HS-27A (cell line): ENCODE results near the gene VAT1.

Source experiments
- DNase-seq: peaks from one replicate; pipeline ENCODE4 v3.0.0-alpha.2; 2012; ENCODE audit warnings: low read depth, missing footprints

VAT1 gene

GRCh38 chr17:42971589-42971988 lies 50.6 kb downstream of the VAT1 start:
- no peak for DNase-seq

GRCh38 chr17:42969001-42969581 lies 53.1 kb downstream of the VAT1 start:
- no peak for DNase-seq

DNA sequence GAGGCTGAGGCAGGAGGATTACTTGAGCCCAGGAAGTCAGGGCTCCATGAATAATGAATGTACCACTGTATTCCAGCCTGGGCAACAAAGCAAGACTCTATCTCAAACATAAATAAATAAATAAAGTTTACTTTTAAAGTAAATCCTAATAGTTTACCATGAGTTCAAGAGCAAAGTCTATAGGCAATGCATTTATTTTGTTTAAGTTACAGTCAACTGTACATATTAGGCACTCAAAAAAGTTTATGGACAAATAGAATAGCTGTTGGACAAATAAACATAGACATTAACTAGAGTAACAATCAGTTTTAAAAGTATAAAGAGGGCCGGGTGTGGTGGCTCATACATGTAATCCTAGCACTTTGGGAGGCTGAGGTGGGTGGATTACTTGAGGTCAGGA lies 54.3 kb downstream of the VAT1 start:
- DNase-seq, result no peak
